Glomerular endothelial cell (primary cell): ENCODE data around the gene GPX3. TPM values are rescaled to one million over a fixed set of nuclear protein-coding genes. Genes with fewer than 3 reads are reported as not detected.

Experiments used
- DNase-seq: peaks from one replicate; pipeline ENCODE4 v3.0.0-alpha.2; 2011; ENCODE audit warnings: low read depth, low spot score; ENCODE audit errors: extremely low read depth
- total RNA-seq: library from RNA; depleted of rRNA; stranded (reverse); fragments of >200 nt; gene quantifications from 2 replicates; pipeline ENCODE4 v1.2.3, GENCODE V29; 2015

GPX3 gene, protein sequence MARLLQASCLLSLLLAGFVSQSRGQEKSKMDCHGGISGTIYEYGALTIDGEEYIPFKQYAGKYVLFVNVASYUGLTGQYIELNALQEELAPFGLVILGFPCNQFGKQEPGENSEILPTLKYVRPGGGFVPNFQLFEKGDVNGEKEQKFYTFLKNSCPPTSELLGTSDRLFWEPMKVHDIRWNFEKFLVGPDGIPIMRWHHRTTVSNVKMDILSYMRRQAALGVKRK
- total RNA-seq = 0.34 and 2.8 TPM in 2 replicates

DNA sequence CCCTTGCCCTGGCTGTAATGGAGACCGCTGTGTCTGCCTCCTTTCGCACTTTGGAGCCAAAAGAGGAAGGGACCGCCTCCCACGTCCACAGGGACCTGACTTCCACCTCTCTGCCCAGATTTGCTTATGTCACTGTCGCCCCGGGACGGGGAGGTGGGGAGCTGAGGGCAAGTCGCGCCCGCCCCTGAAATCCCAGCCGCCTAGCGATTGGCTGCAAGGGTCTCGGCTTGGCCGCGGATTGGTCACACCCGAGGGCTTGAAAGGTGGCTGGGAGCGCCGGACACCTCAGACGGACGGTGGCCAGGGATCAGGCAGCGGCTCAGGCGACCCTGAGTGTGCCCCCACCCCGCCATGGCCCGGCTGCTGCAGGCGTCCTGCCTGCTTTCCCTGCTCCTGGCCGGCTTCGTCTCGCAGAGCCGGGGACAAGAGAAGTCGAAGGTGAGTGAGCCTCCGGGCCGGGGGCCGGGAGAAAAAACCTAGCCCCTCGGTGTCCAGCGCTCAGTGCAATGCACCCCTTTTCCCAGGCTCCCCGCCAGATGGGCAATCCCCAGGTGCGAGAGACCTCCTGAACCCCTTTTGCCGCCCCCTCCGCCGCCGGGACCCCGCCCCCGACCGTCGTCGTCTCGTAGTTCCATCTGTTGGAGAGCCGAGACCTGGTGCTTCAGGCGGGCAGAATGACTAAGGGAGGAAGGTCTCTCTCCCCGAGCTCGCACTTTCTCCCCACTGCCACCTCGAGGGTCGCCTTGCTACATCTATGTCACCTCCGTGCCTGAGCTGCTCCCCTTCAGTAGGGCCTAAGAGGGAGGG lies at the start of gene GPX3:
GPX3 (plus strand) TSS at position 288 of the 807 bp plus-strand sequence; CDS start at position 352, 64 bp downstream.
- no peak for DNase-seq

DNA sequence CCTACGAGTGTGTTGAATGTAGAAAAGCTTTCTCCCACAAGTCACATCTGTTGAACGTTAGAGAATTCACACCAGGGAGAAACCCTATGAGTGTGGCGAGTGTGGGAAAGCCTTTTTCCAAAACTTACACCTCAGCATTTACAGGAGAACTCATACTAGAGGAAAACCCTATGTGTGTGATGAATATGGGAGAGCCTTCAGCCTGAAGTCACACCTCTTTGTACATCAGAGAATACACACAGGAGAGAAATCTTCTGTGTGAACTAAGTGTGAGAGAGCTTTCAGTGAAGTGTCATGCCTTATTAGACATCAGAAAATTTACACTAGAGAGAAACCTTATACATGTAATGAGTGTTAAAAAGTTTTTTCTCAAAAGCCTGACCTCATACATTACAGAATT lies 41.8 kb upstream of the GPX3 start:
- no peak for DNase-seq

DNA sequence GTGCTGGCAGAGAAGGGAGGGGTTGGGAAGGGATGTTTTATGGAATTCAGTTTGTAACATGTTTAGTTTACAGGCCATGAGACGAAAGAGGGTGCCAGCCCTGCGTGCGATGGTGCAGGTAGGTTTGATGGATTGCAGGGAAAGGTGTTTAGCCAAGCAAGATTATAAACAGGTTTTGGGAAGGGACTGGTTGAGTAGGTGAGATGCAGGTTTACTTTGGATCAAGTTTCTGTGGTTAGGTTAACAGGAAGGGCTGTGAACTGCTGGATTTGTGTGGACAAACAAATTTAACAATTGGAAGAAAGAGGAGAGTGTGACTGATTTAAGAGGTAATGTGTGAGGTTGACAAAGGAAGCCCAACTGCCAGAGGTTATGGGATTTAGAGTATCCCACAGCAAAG lies 32.6 kb upstream of the GPX3 start:
- DNase-seq = no peak

DNA sequence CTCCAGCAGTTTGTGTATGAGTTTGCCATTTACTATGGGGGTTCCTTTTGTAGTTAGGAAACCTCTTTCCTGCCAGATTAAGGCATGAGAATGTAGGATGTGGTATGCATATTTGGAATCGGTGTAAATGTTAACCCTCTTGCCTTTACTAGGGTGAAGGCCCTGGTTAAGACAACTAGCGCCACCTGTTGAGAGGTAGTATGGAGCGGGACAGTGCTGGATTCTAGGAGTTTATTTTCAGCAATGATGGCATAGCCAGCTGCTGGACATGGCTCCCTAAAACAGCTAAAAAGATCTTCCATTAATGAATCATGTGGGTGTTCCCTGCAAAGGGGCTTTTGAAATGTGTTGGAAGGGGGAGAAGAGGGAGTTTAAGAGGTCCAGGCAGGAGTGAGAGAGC lies 30.7 kb upstream of the GPX3 start:
- DNase-seq = no peak

DNA sequence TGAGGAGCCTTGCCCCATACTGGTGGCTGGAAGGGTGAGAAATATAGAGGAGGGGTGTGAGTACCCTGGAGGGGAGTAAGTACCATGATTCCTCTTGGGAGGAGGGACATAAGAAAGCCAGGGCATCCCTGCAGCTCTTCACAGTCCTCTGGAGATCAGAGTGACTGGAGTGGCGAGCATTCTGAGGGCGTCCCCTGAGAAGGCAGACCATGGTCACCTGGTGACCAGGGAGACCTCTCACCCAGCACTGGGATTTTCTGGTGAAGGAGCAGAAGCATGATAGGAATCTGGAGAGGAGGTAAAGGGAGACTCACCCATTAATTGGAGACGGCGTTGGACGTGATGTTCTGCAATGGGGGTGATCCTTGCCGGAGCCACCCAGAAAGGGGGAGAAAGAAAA lies 27.7 kb upstream of the GPX3 start:
- no peak for DNase-seq

DNA sequence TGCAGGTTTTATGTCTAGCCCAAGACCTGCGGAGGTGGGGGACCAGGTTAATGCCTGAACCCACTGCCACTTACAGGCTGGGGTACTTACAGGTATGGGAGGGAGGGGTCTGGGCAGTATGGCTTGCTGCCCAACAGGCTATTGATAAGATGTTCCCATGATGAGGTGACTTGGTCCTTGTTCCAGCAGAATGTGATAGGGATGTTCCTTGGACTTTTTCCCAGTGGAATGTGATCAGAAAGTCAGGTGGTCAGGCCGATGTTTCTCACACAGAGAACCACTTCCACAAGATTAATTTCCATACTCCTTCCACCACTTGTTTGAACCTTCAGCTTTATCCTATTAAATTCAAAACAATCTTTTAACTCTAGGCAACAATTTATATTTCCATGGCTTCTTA lies 27.0 kb upstream of the GPX3 start:
- no peak for DNase-seq

DNA sequence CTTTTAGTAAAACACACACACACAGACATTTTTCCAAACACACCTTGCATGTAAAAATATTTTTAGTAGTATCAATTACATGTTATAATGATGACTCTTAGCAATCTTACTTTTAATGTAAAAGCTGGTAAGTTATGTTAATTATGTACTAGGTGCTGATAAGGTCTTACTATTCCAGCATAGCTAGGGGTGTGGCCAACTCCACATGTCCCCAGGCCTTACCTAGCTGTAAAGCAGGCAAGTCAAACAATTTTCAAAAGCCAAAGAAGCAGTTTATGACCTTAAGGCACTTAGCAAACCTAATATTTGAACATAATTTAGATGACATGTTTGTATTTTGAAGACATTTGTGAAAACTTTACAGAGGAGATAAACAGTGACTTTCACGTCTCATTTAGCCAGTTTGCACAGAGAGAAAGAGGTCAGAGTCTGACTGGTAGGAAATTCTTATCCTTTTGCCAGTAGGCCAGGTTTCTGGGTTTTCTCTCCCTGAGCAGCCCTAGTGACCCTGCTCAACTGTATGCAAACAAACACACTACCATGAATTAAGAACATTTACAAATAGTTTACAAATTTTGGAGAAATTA lies 26.5 kb upstream of the GPX3 start:
- no peak for DNase-seq

DNA sequence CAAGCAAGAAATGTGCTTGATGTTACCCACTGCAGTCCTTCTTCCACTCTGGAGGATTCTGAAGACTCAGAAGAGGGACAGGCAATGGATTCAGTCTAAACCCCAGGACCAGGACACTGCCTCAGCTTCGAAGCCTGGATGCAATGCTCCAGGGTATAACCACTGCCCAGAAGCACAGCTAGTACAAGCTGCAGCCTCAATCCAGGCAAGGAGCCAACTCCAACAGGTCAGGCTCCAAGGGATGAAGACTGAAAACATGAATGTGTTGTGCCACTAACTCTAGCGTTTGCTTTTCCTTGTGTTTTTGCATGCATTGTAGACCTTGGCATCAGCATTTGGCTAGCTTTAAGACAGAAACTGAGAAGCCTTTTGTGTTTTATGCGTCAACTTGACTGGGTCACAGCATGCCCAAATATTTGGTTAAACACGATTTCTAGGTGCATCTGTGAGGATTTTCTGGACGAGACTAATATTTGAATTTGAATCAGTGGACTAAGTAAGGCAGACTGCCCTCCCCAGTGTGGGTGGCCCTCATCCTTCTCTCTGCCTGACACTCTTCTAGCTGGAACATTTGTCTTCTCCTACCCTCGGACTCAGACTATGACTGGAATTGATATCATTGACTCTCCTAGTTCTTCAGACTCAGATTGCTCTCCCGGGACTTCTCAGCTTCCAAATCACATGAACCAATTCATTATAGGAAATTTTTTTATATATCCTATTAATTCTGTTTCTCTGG lies 20.5 kb upstream of the GPX3 start:
- DNase-seq = no peak

DNA sequence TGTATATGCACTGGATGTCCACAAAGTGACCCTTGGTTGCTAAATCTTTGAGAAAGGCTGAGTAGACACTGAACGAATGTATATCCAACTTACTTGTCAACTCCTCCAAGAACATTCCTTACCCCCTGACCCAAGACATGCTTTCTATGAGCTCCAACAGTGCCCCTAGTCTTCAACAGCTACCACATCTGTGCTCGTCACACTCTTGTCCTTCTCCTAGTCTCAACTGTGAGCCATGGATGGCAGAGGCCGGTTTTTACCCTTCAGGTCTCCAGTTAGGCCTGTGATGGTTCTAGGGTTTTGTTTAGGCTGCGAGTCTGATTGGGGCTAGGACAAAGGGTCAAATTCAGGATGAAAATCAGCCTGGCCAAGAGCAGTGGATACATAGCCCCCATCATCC lies 19.0 kb upstream of the GPX3 start:
- DNase-seq = no peak

DNA sequence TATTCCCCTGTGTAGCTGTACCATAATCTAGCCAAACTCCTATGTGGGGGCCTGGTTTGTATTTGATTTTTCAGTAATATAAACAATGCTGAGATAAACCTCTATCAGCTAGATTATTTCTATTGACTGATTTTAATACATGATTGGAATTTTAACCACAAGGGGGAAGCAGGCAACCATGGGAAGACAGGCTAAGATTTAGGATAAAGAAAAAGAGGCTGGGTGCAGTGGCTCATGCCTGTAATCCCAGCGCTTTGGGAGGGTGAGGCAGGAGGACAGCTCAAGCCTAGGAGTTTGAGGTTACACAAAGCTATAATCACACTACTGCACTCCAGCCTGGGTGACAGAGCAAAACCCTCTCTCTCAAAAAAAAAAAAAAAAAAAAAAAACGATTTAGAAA lies 18.1 kb upstream of the GPX3 start:
- no peak for DNase-seq

DNA sequence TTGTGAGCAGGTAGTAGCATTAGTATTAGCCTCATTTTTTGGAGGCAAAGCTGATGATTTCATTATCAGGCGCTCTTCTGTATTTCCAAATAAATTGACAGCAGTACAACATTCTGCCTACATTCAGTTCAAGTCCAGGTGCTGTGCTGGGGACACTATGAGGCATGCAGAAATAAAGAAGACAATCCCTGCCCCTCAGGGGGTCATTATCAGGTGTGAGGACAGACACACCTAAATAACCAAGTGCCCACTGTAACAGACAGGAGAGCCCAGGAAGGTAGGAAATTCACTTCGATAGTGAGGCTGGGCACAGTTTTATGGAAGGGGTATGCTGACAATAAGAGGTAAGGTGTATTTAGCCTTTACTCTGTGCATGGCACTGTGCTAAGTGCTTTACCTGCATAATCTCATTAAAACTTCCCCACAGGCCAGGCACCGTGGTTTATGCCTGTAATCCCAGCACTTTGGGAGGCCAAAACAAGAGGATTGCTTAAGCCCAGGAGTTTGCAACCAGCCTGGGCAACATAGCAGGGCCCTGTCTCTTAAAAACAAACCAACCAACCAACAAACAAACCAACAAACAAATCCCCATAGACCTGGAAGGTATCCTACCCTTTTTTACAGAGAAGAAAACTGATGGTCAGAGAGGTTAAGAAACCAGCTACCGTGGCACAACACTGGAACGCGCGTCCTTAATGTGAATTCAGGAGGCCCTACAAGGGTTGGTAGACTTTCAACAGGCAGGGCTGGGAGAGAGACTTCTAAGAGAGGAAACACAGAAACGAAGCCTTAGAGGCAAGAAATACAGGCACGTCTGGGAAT lies 17.5 kb upstream of the GPX3 start:
- no peak for DNase-seq

DNA sequence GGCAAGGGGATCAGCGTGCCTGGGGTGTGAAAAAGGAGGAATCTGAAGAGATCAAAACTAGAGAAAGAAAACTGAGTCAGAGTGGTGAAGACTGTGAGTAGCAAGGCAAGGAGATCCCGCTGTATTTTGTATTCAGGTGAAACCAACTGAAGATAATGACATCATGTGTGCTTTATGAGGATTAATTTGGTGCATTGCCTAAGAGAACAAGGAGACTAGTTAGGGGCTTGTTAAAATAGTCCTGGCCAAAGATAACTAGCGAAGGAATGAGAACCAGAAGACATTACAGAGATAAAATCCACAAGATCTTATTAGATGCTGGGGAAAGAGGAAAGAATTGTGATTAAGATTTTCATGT lies 16.9 kb upstream of the GPX3 start:
- DNase-seq = no peak

DNA sequence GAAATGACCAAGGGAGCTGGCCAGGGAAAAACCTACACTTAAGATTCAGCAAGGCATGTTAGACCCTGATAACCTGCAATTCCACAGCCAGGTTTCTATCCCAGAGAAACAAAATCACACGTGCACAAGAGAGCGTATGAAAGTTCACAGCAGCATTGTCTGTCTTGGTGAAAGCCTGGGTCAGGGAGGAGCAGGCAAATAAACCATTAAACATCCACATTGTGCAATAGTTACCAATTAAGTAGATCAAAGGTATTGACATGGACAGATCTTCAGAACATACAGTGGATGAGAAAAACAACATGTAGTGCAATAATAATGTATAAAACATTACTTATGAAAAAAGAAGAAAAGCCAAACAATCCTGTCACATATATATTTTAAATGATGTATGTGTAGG lies 15.9 kb upstream of the GPX3 start:
- DNase-seq = no peak

DNA sequence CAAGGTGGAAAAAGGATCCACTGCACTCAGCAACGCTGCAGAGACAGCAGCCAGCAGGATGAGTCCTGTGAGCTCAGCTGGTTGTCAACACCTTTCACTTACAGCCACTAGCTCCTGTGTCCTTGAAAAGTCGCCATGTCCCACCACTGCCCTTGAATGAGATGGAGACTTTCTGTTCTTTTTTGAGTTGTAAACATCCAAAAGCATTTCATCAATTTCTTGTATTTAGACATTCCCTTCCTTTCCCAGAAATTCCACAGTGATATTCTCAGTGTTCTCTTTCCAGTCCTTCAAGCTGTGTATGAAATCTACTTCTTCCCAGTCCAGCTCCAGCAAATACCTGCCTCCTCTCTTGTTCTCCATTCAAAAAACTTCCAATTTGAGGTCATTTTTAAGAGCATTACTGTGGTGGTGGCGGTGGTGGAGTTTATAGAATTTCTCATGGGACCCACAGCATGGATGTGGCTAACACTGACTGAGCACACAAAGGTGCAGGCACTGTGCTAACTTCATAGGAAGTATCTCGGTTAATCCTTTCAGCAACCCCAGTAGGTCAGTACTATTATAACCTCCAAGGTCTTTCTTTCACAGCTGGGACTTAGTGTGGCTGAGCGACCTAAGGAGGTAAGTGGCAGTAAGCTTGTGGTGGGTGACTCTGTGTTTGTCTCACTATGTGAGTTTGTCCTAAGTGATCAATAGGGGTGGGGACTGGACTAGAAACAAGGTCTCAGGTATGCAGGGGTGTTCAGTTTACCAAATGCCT lies 15.0 kb upstream of the GPX3 start:
- no peak for DNase-seq

DNA sequence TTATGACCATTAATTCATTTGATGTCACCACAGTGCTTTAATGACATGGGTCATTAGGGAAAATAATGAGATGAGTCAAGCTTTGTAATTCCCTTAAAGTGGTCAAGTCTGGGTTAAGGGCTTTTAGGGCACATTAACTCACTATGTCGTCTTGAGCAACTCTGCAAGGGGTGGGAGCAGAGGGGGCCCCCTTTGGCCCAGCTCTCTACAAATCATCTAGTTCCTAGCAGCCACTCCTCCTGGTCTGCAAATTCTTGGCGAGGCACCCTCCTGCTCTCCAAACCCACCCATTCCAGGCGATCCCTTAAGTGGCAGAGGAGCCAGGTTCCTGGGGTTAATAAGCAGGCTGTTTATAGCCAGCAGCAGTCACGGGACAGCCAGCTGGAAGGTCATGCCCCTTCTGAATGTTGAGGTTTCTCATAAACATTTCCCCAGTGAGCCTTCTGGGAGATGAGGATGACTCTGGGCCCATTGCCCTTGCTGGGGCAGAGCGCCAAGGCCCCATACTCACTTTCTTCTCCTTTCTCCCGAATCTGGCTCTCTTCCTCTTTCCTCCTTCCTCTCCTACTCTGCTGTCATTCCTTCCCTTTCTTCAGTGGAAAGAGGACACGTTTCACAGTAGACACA lies 14.3 kb upstream of the GPX3 start:
- DNase-seq = no peak

DNA sequence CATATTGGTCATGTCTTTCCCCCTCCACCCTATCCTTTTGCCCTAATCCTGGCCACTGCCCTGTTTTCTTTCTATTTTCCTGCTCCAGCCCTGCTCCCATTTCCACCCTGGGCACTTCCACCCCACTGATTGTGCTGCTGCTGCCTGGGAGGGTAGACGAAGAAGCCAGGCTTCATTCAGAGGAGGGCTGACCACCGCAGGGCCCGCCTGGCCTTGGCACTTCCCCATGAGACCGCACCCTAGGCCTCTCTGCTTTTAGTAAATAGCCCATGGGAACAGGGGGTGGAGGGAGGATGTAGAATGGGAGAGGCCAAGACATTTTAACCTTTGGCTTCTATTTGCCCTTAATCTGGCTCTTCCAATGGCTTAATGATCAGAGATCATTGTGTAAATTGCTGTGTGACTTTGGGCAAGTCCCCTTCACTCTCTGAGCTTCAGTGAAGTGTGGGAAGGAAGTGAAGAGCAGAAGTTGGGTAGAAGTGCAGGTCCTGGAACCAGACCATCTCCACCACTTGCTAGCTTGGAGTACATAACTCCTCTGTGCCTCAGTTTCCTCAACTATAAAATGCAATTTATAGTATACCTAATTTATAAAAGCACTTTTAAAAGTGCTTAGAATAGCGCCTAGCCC lies 13.6 kb upstream of the GPX3 start:
- no peak for DNase-seq

DNA sequence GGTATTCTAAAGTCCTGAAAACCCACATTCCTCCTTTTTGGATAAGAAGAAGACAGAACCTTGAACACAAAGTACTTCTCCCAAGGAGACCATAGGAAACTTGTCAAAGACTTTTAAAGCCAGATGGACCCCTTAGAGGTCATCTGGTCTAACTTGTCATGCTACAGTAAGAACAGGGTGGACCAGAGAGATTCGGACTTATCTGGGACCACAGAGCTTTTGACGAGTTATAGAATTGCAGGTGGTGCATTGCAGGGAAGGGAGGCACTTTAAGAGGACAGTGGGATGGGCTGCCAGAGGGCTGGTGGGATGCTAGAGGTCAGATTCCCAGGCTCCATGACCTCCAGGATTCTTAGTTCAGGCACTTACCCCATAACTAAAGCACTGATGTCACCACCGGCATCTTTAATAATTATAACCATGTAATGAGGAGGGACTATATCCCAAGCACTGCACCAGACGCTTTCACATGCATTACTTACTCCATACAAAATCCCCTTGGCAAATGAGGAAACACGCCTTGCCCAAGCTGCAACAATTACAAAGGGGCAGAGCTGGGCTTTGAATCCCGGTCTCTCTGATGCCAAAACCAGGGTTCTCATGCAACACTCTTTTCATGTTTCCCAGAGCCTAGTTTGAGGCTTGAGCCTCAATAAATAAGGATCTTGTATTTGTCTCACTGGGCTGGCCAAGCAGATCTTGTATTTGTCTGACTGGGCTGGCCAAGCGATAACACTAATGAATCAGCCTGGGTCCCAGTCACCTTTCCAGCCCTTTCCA lies 12.8 kb upstream of the GPX3 start:
- DNase-seq = no peak

DNA sequence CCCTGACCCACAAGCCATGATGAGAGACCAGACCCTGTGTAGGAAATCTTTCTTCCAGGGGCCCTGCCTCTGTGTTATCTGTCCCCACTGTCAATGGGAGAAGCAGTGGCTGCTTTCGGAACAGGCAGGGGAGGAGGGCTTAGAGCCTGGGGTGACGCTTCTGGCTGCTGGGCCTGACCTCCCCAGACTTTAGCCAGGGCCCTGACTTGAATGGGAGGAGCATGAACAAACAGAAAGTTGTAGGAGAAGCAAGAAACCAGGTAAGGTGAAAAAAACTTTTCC lies 12.2 kb upstream of the GPX3 start:
- DNase-seq = no peak

DNA sequence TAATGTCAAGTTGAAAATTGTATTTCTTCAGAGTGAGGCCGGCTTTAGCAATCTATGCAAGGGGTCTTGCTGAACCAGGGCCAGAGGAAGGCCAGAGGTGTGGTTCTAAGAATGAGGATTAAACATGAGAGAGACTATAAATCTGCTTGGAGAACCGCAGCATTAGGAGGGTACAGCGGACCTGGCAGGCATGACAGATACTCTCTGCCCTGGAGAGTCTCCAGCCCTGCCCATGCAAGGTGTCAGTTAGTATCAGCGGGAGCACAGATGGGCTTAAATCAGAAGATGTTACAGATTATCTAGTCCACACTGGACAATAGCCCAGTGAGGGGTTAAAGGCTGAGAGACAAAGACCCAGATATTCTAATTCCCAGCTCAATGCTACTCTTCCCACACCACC lies 11.5 kb upstream of the GPX3 start:
- DNase-seq = no peak
